Mammary epithelial cell (primary cell): ENCODE data around the gene PLPPR5.

Experiments used
- CTCF ChIP-seq, 2 donors: IDR thresholded peaks in 1 of 2; conservative IDR thresholded peaks in 1 of 2; 2 replicates each; pipeline ENCODE4 v1.5.1; 2011 to 2012; ENCODE audit warnings: inconsistent platforms in 2 of 2, low read length in 2 of 2, mild to moderate bottlenecking in 2 of 2, control low read depth in 1 of 2, low read depth in 1 of 2; ENCODE audit not compliant: insufficient read depth in 1 of 2; ENCODE audit errors: extremely low read depth in 1 of 2
- EZH2 ChIP-seq: IDR thresholded peaks from 2 replicates; pipeline ENCODE4 v1.6.1; 2012; ENCODE audit warnings: low read length, inconsistent platforms, borderline replicate concordance

GRCh38 chr1:98967122-98967521, 37.5 kb downstream of the PLPPR5 start:
- no peak for TF ChIP-seq CTCF (conservative IDR thresholded peaks at IDR 0.05 in 1 of 2, IDR thresholded peaks at IDR 0.05 in 1 of 2; ENCODE audit: extremely low read depth in 1 of 2, insufficient read depth in 1 of 2, low read depth in 1 of 2, low read length in 2 of 2)
- no peak for TF ChIP-seq EZH2
